Testis (tissue), 2 donors: ENCODE measurements around the gene LRRK1.

ENCODE experiments used
- CTCF ChIP-seq, 3 experiments: fragments of 450-650 bp in 2 of 3; fragments of 200-600 bp in 1 of 3; sonication (generic) in 1 of 3; IDR thresholded peaks; one replicate each; pipeline ENCODE4 v1.5.1; 2016 to 2019; ENCODE audit warnings: antibody characterized with exemption in 3 of 3, mild to moderate bottlenecking in 2 of 3, moderate library complexity in 1 of 3
- POLR2A ChIP-seq: fragments of 450-650 bp; IDR thresholded peaks from one replicate; pipeline ENCODE4 v1.6.1; 2017; ENCODE audit warnings: antibody characterized with exemption, mild to moderate bottlenecking, moderate library complexity

GRCh38 chr15:100973351-100974111, 54.4 kb downstream of the LRRK1 start:
- TF ChIP-seq CTCF (IDR thresholded peaks at IDR 0.05) (no peak), POLR2A (no peak)
